Adrenal gland (tissue), 12 donors: ENCODE results near the gene FOSL2. TPM values are rescaled to one million over a fixed set of nuclear protein-coding genes. Genes with fewer than 3 reads are reported as not detected.

ENCODE experiments used
- DNase-seq, 7 donors: peaks; one replicate each; pipeline ENCODE4 v3.0.0-alpha.2; 2019 to 2020
- H3K27ac ChIP-seq, 5 donors: fragments of 200-600 bp; sonication (generic) in 4 of 5; 1 replicate in 3 of 5; 2 replicates in 2 of 5; pipeline versions ENCODE4 v1.5.1 to v1.8.0; 2016 to 2020; ENCODE audit warnings: mild to moderate bottlenecking in 1 of 5
- H3K27me3 ChIP-seq: fragments of 200-600 bp; 2 replicates; pipeline ENCODE4 v1.8.0; 2021
- H3K36me3 ChIP-seq, 2 donors: fragments of 200-600 bp; replicated peaks in 1 of 2; 1 replicate in 1 of 2; 2 replicates in 1 of 2; pipeline versions ENCODE4 v1.5.1 to v1.8.0; 2018 to 2022
- H3K4me1 ChIP-seq, 2 donors: fragments of 200-600 bp; replicated peaks in 1 of 2; 1 replicate in 1 of 2; 2 replicates in 1 of 2; pipeline versions ENCODE4 v1.5.1 to v1.8.0; 2018 to 2021
- H3K4me3 ChIP-seq, 4 donors: fragments of 200-600 bp; sonication (generic) in 3 of 4; one replicate each; pipeline ENCODE4 v1.5.1; 2016 to 2018
- H3K9me3 ChIP-seq, 3 donors: fragments of 200-600 bp; sonication (generic) in 1 of 3; replicated peaks in 1 of 3; 1 replicate in 2 of 3; 2 replicates in 1 of 3; pipeline versions ENCODE4 v1.5.1 to v1.8.0; 2016 to 2021
- POLR2A ChIP-seq, 2 donors: fragments of 450-650 bp; IDR thresholded peaks; one replicate each; pipeline ENCODE4 v1.6.1; 2017; ENCODE audit warnings: antibody characterized with exemption in 2 of 2, mild to moderate bottlenecking in 2 of 2, moderate library complexity in 1 of 2
- WGBS, 4 donors: extraction: QIAGEN DNeasy Blood & Tissue Kit in 2 of 4; methylation state at CpG; one replicate each; pipeline versions ENCODE4 v1.1.5 to v1.1.7; 2013 to 2017; 5-methylcytosine and 5-hydroxymethylcytosine counted together
- intact Hi-C, 2 donors: fragments of 100-400 bp; cut with DNase I; formaldehyde crosslinking; loops; one replicate each; pipeline versions ENCODE4 v1.14.1 to v1.15.0; 2022 to 2023
- polyA plus RNA-seq, 3 donors: library from polyadenylated mRNA; stranded (reverse); fragments of 200-250 nt in 2 of 3; fragments of 350-450 nt in 1 of 3; fragmentation: Illumina TruSeq in 1 of 3; extraction: RNeasy Lipid Tissue Mini Kit (QIAGEN cat#74804) in 1 of 3; gene quantifications; one replicate each; pipeline ENCODE4 v1.2.3, GENCODE V29; 2013 to 2014
- total RNA-seq, 9 donors: library from RNA; depleted of rRNA in 4 of 9; stranded (reverse); fragments of >200 nt in 4 of 9; fragments of 120-200 nt in 1 of 9; fragmentation: NEBNext Ultra II Directional in 1 of 9; extraction: Animal tissue kit (Norgen Biotek cat#: 25700) in 1 of 9; gene quantifications; one replicate each; pipeline versions ENCODE4 v1.1.0 to v1.2.4, GENCODE V29; 2013 to 2023
- TF ChIP-seq, protein P1 (sequence below), 6 experiments: fragments of 450-650 bp in 4 of 6; fragments of 200-600 bp in 2 of 6; sonication (generic) in 1 of 6; IDR thresholded peaks; 1 replicate in 5 of 6; 2 replicates in 1 of 6; pipeline versions ENCODE4 v1.5.1 to v1.8.0; 2016 to 2021; ENCODE audit warnings: antibody characterized with exemption in 6 of 6, mild to moderate bottlenecking in 2 of 6, moderate library complexity in 1 of 6
- donor health status: healthy with polysubstance abuse.
- donor health status: Bipolar disorder and iron deficiency.
- donor health status: DM: yes; HTN: yes; CAD: no.
- donor health status: DM: no; HTN: no; CAD: no.
- donor health status: DM: no; HTN: no; CAD: no.
- donor health status: DM: yes; HTN: yes; CAD: no.

Gene FOSL2
- total and polyA plus RNA-seq, 12 donors, result 66.9 to 760 (median 413) TPM

GRCh38 chr2:28377195-28377816, 15.4 kb upstream of the FOSL2 start:
- no peak for TF ChIP-seq POLR2A (IDR thresholded peaks at IDR 0.05)
- TF ChIP-seq, protein P1, sequence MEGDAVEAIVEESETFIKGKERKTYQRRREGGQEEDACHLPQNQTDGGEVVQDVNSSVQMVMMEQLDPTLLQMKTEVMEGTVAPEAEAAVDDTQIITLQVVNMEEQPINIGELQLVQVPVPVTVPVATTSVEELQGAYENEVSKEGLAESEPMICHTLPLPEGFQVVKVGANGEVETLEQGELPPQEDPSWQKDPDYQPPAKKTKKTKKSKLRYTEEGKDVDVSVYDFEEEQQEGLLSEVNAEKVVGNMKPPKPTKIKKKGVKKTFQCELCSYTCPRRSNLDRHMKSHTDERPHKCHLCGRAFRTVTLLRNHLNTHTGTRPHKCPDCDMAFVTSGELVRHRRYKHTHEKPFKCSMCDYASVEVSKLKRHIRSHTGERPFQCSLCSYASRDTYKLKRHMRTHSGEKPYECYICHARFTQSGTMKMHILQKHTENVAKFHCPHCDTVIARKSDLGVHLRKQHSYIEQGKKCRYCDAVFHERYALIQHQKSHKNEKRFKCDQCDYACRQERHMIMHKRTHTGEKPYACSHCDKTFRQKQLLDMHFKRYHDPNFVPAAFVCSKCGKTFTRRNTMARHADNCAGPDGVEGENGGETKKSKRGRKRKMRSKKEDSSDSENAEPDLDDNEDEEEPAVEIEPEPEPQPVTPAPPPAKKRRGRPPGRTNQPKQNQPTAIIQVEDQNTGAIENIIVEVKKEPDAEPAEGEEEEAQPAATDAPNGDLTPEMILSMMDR (IDR thresholded peaks at IDR 0.05), result no peak
- 94 to 97% (median 96%) methylated on average over 16 to 19 of the region's 19 CpGs for WGBS, 4 donors
- intact Hi-C loops, result no loop called here
- Histone ChIP-seq H3K4me1 (no peaks in the 10 kb centered on the region), H3K36me3 (no peaks in the 10 kb centered on the region), H3K4me3 (no peak overlapping the region), H3K9me3 (no peaks in the 10 kb centered on the region), H3K27me3 (no peaks in the 10 kb centered on the region), H3K27ac (no peak overlapping the region)
- DNase-seq, result no peak

DNA sequence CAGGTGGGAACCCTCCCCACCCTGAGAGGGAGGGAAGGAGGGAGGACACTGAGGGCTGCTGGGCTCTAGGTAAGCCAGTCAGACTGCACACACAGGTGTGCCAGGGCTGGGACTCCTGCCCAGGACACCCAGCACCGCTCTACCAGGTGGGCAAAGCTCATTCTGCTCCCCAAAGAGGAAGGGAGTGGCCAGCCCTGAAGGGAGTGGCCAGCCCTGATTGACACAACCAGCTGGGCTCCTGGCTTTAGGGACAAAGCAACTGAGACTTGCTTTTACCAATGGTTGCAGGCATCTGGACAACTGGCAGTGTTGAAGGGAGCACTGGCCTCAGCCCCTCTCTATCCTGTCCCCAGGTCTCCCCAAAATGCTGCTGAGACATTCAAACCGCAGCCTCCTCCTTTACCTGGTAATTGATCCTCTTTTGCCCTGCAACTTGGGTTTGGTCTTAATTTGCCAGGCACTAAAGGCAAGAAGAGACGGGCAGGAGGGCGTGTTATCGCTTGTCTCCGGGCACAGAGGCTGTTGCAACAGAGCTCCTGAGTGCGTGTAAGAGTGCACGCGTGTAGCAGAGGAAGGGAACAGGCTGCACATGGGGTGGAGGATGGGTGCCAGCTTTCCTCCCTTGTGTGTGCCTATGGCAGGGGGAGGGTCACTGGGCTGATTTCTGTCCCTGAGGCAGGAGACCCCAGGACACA, 14.5 kb upstream of the FOSL2 start:
- no peaks in the 10 kb centered on the region for H3K36me3 ChIP-seq
- intact Hi-C loops, result no loop called here
- H3K4me1 ChIP-seq, result no peaks in the 10 kb centered on the region
- WGBS, 4 donors, result 77 to 92% (median 85%) methylated on average over 8 to 9 of the region's 9 CpGs
- peak in 1 of 7 donors; percentile 35 for DNase-seq
- H3K27me3 ChIP-seq, result no peaks in the 10 kb centered on the region
- H3K9me3 ChIP-seq, result no peaks in the 10 kb centered on the region
- H3K27ac ChIP-seq, result no peak overlapping the region
- TF ChIP-seq POLR2A (IDR thresholded peaks at IDR 0.05), result no peak
- TF ChIP-seq, protein P1 (IDR thresholded peaks at IDR 0.05), result no peak
- H3K4me3 ChIP-seq, result no peak overlapping the region

GRCh38 chr2:28378679-28379584, 13.7 kb upstream of the FOSL2 start:
- H3K4me3 ChIP-seq, result no peak overlapping the region
- H3K9me3 ChIP-seq, result no peaks in the 10 kb centered on the region
- 74 to 77% (median 76%) methylated on average over 12 to 16 of the region's 16 CpGs for WGBS, 4 donors
- H3K4me1 ChIP-seq, result no peaks in the 10 kb centered on the region
- H3K27me3 ChIP-seq, result no peaks in the 10 kb centered on the region
- no peaks in the 10 kb centered on the region for H3K36me3 ChIP-seq
- intact Hi-C loops, result no loop called here
- no peak for TF ChIP-seq POLR2A (IDR thresholded peaks at IDR 0.05)
- TF ChIP-seq, protein P1 (IDR thresholded peaks at IDR 0.05), result no peak
- DNase-seq, result no peak
- H3K27ac ChIP-seq, result no peak overlapping the region

DNA sequence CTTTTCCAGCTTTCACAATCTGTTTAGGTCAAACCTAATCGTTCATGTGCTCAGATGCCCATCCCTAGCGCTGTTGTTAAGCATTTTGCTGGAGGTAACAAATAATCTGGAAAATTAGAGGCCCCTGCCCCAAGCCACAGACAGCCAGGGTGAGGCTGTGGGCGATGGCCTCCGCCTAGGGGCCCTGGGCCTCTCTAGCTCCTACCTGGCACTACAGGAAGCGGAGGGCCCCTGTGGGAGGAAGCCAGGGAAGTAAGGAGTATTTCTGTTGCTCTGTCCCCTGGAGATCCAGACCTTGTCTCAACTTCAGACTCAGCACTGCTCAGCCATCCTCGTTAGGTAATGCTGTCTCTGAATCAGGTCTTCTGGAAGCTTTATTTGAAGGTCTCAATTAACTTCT, 12.4 kb upstream of the FOSL2 start:
- no peaks in the 10 kb centered on the region for H3K36me3 ChIP-seq
- 82 to 91% (median 86%) methylated on average over 5 to 6 of the region's 6 CpGs for WGBS, 4 donors
- H3K27ac ChIP-seq, result no peak overlapping the region
- H3K27me3 ChIP-seq, result no peaks in the 10 kb centered on the region
- no peak overlapping the region for H3K4me3 ChIP-seq
- H3K9me3 ChIP-seq, result no peaks in the 10 kb centered on the region
- TF ChIP-seq, protein P1 (IDR thresholded peaks at IDR 0.05), result no peak
- TF ChIP-seq POLR2A (IDR thresholded peaks at IDR 0.05), result no peak
- no peaks in the 10 kb centered on the region for H3K4me1 ChIP-seq
- no peak for DNase-seq
- intact Hi-C loops, result no loop called here
